ENCODE data around the gene POMT1.

GRCh38 chr9:131459056-131459455 lies 43.7 kb upstream of the POMT1 start:
- TF ChIP-seq CTCF (IDR thresholded peaks at IDR 0.05; ENCODE audit: insufficient read depth, low read depth, low read length) (no peak), EZH2 (IDR thresholded peaks at IDR 0.05; ENCODE audit: insufficient read depth, low read length) (no peak)
